Epidermal melanocyte (primary cell): ENCODE measurements around the gene OR5M11.
"Not testable (repeated sequence)": the region's sequence is repeated elsewhere in the genome, so short reads cannot be mapped to it uniquely, and the experiment has no call there.

ENCODE experiments used
- DNase-seq: peaks from one replicate; pipeline ENCODE4 v3.0.0; 2011; ENCODE audit warnings: low spot score; ENCODE audit not compliant: insufficient read length

The OR5M11 gene

DNA sequence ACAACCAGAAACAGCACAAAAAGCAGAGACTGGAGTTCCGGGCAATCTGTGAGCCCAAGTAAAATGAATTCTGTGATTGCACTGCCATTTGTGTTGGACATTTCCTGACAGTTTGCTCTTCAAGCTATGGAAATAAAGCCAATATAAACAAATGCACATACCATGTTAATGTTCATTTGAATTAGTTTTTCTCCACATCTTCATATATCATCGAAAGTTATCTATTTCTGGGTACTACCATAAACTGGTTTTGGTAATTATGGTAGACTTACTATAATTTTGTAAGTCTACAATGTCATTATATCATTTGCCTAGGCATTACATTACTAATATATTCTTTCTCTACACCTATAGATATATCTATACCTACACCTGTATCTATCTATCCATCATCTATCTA is at the start of gene OR5M11:
TSS of gene OR5M11 (minus strand) at position 101 of the 400 bp plus-strand sequence. CDS start at position 101, 0 bp downstream.
- DNase-seq: no peak

DNA sequence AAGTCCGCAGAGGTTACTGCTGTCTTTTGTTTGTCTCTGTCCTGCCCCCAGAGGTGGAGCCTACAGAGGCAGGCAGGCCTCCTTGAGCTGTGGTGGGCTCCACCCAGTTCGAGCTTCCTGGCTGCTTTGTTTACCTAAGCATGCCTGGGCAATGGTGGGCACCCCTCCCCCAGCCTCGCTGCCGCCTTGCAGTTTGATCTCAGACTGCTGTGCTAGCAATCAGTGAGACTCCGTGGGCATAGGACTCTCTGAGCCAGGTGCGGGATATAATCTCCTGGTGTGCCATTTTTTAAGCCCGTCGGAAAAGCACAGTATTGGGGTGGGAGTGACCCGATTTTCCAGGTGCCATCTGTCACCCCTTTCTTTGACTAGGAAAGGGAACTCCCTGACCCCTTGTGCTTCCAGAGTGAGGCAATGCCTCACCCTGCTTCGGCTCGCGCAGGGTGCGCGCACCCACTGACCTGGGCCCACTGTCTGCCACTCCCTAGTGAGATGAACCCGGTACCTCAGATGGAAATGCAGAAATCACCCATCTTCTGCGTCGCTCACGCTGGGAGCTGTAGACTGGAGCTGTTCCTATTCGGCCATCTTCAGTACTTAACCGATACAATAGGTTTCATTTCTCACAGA is 49.1 kb upstream of the OR5M11 start:
- not testable (repeated sequence) for DNase-seq

DNA sequence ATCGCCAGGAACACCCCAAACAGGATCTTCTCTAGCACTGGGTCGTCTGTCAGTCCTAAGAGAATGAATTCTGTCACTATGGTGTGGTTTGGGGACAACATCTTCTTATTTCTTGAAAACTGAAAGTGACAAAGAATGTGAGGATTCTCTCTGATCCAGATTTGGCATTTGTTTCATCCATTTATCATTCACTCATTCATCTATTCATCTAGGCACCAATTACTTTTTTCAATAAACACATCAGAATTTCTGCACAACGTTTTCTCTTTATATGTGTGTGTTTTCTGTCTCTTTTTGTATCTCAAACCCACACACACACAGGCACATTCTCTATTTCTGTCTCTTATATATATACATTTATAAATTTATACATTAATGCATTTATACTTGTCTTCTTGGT is 34.6 kb upstream of the OR5M11 start, which contains the start of gene OR5M10:
TSS of gene OR5M10 (minus strand) at position 101 of the 400 bp plus-strand sequence. CDS start at position 101, 0 bp downstream.
- DNase-seq: no peak

DNA sequence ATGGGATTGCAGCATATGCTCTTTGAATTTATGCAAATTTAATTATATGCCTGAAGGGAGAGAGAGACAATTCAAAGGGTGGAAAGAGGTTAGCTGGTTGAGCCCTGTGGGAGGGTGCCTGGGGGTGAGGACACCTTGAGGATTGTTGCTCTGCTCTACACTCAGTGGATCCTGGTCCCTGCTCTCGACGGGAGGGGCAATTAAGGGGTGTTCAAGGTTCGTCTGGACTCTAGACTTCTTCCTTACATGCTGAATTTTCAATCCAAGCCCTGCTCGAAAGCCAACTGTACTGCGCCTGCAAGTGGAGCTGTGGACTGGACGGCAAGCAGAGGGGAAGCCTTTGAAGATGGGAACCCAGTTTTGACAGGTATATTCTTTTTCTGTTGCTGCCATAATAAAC is 15.5 kb upstream of the OR5M11 start:
- DNase-seq: no peak

DNA sequence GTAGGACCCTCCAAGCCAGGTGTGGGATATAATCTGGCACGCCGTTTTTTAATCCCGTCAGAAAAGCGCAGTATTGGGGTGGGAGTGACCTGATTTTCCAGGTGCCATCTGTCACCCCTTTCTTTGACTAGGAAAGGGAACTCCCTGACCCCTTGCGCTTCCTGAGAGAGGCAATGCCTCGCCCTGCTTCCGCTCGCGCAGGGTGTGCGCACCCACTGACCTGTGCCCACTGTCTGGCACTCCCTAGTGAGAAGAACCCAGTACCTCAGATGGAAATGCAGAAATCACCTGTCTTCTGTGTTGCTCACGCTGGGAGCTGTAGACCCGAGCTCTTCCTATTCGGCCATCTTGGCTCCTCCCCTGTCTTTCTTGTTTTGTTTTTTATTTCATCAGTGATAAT is 11.6 kb upstream of the OR5M11 start:
- not testable (repeated sequence) for DNase-seq

DNA sequence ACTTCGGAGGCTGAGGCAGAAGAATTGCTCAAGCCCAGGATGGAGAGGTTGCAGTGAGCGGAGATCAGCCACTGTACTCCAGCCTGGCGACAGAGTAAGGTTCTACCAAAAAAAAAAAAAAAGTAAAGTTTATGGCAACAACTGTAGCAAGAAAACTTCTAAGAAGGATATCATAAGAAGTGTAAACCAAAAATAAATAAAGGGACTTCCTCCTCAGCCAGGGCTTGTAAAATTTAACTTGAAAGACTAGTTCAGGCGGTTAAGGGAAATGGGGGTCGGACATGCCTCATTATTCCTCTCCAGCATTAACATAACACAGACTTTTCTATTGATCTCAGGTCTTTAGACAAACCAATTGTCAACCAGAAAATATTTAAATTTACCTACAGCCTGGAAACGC is 2.5 kb upstream of the OR5M11 start:
- no peak for DNase-seq

DNA sequence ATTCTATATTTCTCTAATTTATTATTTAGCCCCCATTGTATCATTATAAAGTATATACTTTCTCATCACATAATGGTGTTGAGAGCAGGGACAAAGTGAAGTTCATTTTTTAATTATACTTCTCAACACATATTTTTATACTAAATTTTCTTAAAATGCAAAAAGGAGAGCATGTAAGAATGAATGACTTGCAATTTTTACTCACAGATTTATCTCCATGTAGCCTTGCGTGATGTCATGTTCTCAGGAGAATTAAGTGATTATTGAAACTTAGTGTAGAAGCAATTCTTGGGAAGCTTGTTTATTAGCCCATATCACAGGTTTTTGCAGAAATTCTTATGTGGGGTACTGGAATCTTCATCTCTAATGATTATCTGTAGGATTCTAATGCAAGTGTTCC is 682 bp upstream of the OR5M11 start:
- DNase-seq: no peak

DNA sequence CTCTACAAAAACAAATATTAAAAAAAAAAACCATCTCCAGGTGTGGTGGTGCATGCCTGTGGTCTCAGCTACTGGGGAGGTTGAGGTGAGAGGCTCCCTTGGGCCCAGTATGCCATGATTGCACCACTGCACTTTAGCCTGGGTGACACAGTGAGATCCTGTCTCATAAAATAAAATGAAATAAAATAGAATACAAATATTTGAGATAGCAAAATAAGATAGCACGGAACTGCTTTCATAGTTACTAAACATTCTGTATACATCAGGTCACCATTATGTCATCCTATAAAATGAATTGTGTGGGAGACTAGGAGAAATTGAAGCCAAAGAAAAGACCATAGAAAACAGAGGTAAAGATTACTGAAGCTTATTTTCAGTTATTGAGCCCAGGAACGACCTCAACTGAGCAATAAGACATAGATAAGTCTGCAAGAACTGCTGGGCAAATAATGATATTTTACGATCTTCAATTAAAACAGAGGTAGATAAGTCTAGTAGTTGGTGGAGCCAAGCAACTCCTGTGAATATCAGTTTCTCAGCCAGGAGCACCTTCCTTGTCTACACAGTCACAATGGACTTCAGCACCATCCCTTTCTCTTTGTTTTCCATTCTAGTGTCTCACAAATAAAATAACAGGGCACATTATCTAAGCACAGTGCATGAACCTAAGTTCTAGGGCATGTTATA is 9.9 kb downstream of the OR5M11 start:
- no peak for DNase-seq

DNA sequence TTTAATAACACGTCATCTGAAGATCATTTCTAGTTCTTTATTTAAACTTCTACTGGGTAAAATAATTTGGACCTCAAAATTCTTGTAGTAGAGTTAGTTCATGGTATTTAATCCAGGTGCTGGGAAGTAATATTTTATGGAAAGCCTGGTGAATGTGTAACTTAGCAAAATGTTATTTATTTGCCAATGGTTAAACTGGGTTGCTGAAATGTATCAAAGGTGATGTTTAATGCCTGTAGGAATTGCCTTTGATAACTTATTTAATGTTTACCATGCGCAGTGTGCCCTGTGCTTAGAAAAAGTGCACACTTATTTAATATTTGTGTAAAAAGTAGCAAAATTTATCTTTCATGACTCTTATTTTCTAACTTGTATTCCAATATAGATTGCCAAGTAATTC is 11.2 kb downstream of the OR5M11 start:
- DNase-seq: no peak

DNA sequence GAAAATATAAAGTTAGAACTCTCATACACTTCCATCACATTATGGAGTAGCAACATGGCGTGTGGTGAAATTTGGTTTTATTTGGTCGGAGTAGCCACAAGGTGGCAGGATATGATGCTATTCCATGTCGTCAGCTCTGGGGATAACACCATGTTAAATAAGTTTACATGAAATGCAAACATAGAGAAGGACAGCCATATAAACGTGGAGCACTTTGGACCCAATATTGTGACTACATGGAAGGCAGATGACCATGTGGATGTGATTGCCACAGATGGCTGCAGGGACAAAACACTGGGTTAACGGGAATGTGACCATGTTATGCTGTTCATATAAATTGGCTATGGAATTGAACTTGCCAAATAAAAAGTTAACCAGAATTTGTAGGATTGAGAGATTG is 21.0 kb downstream of the OR5M11 start:
- DNase-seq: no peak

DNA sequence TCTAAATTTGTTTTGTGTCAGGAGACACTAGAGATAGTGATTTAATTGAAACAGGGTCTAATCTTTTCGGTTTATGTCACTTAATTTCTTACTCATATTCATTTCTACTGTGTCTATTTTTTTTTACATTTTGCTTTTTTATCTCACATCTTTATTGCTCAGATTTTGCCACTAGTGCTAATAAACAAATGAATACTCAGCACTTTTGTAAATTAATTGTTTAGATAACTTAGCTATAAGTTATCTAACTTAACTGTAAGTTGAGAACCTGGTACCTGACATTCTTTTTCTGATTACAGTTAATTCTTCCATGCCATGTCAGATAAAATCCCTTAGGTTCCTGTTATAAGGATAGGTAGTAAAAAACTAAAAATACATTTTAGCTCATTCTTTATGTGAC is 29.8 kb downstream of the OR5M11 start:
- DNase-seq: no peak

DNA sequence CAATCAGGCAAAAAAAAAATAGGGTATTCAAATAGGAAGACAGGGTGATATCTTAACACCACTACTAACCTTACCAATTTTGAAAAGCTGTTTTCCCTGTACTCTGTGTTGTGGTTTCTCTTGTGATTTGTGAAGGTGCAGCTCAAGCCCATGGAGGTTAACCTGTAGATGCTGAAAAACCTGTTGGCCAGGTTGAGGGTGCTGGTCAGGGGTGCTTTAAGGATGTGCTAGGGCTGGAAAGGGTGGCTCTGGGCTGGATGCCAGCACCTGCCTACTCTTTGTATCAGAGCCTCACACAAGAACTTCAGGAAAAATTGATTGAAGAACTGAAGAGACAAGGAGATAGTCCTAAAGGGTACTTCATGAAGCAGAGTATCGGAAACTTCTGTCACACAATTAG is 33.6 kb downstream of the OR5M11 start:
- no peak for DNase-seq

DNA sequence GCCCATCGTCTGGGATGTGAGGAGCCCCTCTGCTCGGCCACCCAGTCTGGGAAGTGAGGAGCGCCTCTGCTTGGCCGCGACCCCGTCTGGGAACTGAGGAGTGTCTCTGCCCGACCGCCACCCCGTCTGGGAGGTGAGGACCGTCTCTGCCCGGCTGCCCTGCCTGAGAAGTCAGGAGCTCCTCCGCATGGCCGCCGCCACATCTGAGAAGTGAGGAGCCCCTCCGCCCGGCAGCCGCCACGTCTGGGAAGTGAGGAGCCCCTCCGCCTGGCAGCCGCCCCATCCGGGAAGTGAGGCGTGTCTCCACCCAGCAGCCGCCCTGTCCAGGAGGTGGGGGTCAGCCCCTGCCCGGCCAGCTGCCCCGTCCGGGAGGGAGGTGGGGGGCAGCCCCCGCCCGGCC is 46.0 kb downstream of the OR5M11 start:
- no peak for DNase-seq

DNA sequence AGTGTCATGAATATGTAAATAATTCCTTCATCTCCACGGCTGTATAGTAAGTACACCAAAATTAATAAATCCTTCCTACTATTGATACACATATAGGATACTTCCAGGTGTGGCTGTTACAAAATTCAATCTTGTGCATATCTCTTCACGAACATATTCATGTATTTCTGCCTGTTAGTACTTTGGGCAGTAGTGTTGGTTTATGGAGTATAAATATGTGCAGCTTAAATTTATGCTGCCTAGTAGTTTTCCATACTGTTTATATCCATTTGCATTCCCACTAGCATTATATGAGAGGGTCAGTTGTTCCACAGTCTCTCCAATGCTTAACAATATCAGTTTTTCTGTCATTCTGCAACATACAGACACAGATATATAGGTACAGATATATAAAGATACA is 47.9 kb downstream of the OR5M11 start:
- DNase-seq: no peak
